Measurements from ENCODE around the gene SFSWAP.

- TF ChIP-seq CTCF (IDR thresholded peaks at IDR 0.05) (no peak), POLR2AphosphoS5 (IDR thresholded peaks at IDR 0.05; ENCODE audit: insufficient read depth in 1 of 2, low read depth in 1 of 2) (no peak)
These were observed 73.1 kb downstream of the SFSWAP start for GRCh38 chr12:131783915-131784541.
